GM19328 (cell line): Measurements from ENCODE around the gene KCNF1.

Experiments used
- ATAC-seq: cut with Tn5 transposase; IDR thresholded peaks from one replicate; pipeline ENCODE4 v1.9.1; 2021; ENCODE audit warnings: mild to moderate bottlenecking, moderate library complexity; ENCODE audit not compliant: unreplicated experiment

The KCNF1 gene

DNA sequence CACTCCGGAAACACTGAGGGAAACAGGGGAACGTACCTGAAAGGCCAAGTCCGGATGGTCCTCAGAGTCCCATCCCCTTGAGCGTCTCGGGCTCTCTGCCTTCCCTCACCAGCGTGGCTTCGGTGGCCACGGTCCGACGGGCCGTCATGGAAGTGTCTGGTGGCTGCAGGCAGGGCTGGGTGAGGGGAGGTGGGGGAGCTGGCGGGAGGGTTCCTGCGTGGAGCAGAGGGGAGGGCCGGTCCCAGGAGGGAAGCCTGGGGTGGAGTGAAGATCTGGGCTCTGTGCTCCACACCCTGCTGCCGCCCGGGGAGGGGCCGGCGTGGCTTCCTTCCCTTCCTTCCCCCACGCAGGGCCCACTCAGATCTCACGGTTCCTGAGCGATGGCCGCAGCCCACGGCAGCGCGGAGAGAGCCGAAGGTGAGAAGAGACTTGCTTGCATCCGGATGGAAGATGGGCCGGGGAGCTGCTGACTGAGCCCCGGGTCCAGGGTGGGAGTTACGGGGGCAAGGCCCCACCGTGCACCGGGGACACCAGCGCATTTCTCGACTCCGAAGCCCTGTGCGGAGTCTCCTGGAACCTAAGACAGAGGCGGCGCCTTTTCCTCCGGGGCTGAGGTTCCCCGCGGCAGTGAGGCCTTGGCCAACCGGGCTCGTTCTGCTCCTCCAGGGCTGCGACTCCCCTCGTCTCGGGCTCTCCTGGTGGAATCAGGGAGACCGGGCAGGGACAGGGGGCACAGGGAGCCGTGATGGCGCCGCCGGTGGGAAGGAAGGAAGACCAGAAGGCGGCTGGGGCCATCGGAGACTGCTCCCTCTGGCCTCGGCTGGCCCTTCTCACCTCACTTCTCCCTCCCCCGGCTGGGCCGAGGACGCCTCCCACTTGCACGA, 49.1 kb downstream of the KCNF1 start:
- ATAC-seq, result no peak

DNA sequence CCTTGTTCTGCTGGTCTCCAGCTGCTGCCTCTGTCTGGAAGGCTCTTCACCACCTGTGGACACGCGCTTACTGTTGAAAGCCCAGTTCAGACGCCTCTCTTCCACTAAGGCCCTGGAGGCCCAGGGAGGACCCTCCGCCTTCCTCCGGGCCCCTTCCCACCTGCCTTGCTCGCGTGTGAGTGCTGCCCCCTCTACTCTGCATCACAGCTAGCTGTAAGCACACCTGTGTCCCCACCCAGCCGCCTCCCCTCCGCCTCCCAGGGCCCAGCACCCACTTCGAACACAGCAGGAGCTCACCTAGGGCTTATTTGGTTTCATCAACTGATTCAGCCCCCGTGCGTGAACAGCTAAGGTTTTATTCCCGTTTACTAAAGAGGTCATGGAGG, 49.7 kb downstream of the KCNF1 start:
- no peak for ATAC-seq

DNA sequence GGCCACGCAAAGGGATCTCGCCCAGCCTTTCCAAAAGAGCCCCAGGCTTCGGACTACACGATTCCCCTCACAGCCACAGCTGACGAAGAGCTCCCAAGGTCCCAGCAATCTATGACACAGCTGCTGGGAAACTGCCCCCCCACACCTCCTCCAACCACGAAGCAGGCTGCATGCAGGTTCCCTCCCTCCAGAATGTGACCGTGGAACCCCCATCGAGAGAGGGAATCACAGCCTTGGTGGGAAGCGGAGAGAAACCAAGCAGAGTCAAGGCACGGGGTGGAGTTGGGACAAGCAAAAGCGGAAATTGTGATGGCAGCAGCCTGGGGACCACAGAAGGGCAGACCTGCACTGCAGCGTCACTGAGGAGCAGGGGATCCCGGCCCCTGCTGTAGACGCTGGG, 50.3 kb downstream of the KCNF1 start:
- no peak for ATAC-seq

DNA sequence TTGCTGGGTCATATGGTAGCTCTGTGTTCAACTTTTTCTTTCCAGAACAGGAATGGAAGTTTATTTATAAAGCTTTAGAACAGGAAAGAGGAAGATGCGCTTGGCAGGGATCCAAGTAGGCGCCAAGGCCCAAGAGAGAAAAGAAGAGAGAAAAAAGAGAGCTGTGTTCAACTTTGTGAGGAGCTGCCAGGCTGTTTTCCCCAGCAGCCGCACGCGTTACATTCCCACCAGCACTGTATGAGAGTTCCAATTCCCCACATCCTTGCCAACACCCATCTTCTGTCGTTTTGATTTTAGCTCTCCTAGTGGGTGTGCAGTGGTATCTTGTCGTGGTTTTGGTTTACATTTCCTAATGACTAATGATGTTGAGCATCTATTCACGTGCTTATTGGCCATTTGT, 51.4 kb downstream of the KCNF1 start:
- no peak for ATAC-seq
